ENCODE results near the gene CLDN5.

CLDN5 gene

GRCh38 chr22:19480173-19480568, 44.0 kb downstream of the CLDN5 start:
- no peak for TF ChIP-seq CTCF (IDR thresholded peaks at IDR 0.05; ENCODE audit: borderline replicate concordance, insufficient read depth, low read depth, low read length)

GRCh38 chr22:19479355-19480172, 44.6 kb downstream of the CLDN5 start, which contains the start of gene CDC45:
Gene CDC45, plus strand, starts transcription at chr22:19479920. Its CDS starts 49 bp downstream, at chr22:19479969.
- no peak for TF ChIP-seq CTCF (IDR thresholded peaks at IDR 0.05; ENCODE audit: borderline replicate concordance, insufficient read depth, low read depth, low read length)
- peak within 1 kb of the TSS; percentile 88 for H3K4me3 ChIP-seq (ENCODE audit: low read depth, low read length)

More at GRCh38 chr22:19480173-19480568, 44.0 kb downstream of the CLDN5 start:
- H3K4me3 ChIP-seq (ENCODE audit: low read depth, low read length), result peak overlapping the region; percentile 88

- no peak for TF ChIP-seq CTCF (IDR thresholded peaks at IDR 0.05; ENCODE audit: borderline replicate concordance, insufficient read depth, low read depth, low read length)
- peak within 1 kb of the TSS; percentile 88 for H3K4me3 ChIP-seq (ENCODE audit: low read depth, low read length)
Observed at GRCh38 chr22:19478901-19479354, 45.3 kb downstream of the CLDN5 start, which contains the start of gene UFD1. Gene UFD1, minus strand, starts transcription at chr22:19479193. Its CDS starts 108 bp downstream, at chr22:19479085.

- H3K4me3 ChIP-seq (ENCODE audit: low read depth, low read length), result peak overlapping the region; percentile 88
- TF ChIP-seq CTCF (IDR thresholded peaks at IDR 0.05; ENCODE audit: borderline replicate concordance, insufficient read depth, low read depth, low read length), result no peak
Observed at GRCh38 chr22:19478045-19478900, 45.9 kb downstream of the CLDN5 start.

GRCh38 chr22:19477321-19478044, 46.7 kb downstream of the CLDN5 start:
- TF ChIP-seq CTCF (IDR thresholded peaks at IDR 0.05; ENCODE audit: borderline replicate concordance, insufficient read depth, low read depth, low read length), result no peak
- peak overlapping the region; percentile 88 for H3K4me3 ChIP-seq (ENCODE audit: low read depth, low read length)

- TF ChIP-seq CTCF (IDR thresholded peaks at IDR 0.05; ENCODE audit: borderline replicate concordance, insufficient read depth, low read depth, low read length), result no peak
- H3K4me3 ChIP-seq (ENCODE audit: low read depth, low read length), result no peak overlapping the region
Observed at GRCh38 chr22:19476023-19476422, 48.2 kb downstream of the CLDN5 start.

All from GM12875 (cell line).